NCI-H187 treated with DMSO at 0.1 percent for 48 hours (cell line): ENCODE measurements around the gene TRMT13.

Experiments used
- DNase-seq: peaks from one replicate; lab custom pipeline; 2025; lab: John Stamatoyannopoulos, UW

The TRMT13 gene, protein sequence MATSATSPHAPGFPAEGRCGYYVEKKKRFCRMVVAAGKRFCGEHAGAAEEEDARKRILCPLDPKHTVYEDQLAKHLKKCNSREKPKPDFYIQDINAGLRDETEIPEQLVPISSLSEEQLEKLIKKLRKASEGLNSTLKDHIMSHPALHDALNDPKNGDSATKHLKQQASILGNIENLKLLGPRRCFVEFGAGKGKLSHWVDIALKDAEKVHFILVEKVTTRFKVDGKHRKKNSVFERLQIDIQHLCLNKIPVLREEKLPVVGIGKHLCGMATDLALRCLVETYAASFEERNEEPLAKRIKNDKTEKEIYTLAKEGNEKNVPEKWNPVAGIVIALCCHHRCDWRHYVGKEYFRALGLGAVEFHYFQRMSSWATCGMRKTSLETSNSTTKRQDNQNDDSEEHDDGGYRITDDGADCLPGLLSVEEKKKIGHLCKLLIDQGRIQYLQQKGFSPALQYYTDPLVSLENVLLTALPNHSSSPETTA

DNA sequence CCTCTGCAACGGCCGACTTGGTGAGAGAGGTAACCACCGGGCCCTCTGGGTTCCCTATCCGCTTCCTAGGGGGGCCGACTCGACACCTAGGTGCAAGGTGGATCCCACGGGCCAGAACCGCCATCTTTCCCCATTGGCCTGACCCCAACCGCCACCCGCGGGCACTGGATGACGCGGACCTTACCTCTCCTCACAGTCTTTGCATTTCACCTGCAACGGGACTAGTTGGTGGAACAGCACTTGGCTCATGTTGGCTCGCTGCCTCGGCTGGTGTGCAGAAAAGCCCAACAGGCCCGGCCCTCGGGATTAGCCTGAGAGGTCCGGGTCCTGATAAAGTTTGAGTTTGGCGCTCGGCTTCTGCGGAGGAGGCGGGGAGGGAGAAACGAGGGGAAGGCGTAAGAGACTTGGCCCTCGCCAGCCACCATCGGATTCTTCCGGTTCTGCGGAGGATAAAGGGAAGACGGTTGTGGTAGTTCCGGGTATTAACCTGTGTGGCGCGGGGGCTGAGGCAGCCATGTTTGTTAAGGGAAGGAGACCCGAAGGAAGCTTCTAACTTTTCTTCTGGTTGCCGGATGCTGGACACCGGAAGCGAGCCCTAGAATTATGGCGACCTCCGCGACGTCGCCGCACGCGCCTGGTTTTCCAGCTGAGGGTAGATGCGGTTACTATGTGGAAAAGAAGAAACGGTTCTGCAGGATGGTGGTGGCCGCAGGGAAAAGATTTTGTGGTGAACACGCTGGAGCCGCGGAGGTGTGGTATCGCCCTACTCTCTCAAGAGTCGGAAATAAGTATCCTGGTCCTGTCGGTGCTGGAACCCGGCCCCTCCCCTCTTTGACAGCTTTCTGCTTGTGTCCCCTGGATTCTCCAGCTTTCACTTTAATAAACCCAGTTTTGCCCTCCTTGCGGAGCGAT lies at the start of gene TRMT13, which contains the start of gene SASS6:
Gene TRMT13 (plus strand): TSS at position 598 of the 912 bp plus-strand sequence. CDS start 6 bp downstream, at position 604.
Gene SASS6 (minus strand): TSS at position 365 of the 912 bp plus-strand sequence. CDS start 116 bp downstream, at position 249.
- DNase-seq, result peak; percentile 87

DNA sequence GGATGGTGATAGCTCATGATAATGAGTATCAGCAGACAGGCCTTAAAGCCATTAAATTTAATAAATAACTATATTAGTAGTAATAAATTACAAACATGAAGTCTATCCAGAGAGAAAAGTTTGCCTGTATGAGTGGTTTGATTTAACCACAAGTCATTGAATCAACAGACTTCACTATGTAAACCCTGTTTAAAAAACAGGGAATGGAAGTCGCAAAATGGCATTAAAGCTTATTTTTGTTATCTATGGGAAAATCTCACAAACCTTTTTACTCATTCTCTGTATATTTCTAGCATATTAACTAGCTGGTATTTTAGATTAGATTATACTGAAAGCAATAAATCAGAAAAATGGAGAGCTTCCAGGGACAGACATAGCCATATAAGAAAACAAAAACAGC lies 45.6 kb upstream of the TRMT13 start:
- no peak for DNase-seq

DNA sequence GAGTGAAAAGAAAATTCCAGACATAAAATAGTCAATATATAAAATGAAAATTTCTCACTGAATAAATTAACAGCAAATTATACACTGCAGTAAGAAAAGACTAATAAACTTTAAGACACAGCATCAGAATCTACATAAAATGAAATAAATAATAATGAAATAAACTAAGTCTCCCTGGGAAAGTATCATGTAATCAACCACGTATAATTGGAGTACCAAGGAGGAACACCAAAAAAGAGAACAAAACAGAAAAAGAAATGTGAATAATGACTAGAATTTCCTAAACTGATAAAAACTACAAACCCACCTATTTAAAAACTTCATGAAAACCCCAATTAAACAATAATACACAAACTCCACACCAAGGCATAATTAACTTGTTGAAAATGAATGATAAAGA lies 43.9 kb upstream of the TRMT13 start:
- no peak for DNase-seq

DNA sequence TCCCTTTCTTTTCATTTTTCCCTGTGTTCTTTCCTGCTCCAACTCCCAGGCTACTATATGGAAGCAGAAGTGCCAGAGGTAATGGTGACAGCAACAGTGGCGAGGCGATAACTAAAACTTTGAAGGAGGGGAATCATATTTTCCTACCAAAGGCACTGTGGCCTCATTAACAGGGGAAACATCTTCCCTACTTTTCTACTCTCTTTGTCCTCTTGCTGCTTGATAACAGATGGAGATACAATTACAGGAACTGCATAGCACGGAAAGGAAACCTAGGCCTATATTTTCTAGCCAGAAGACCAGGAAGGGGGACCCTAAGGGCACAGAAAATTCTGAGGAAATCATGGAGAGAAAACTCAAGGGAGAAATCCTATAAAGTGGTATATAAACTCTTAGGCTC lies 42.5 kb upstream of the TRMT13 start:
- no peak for DNase-seq

DNA sequence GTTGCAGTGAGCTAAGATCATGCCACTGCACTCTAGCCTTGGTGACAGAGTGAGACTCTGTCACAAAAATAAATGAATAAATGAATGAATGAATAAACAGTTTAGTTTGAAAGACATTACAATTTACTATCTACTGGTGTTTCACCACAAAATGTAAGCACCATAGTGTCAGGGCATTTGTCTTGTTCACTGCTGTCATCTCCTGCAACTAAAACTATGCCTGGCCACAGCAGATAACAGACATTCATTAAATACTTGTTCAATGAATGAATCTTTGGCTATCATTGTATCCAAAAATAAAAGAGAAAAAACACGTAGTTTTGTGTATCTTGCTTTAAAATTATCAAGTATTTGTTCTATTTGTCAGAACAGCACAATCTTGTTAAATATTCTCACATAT lies 32.8 kb upstream of the TRMT13 start:
- DNase-seq, result no peak

DNA sequence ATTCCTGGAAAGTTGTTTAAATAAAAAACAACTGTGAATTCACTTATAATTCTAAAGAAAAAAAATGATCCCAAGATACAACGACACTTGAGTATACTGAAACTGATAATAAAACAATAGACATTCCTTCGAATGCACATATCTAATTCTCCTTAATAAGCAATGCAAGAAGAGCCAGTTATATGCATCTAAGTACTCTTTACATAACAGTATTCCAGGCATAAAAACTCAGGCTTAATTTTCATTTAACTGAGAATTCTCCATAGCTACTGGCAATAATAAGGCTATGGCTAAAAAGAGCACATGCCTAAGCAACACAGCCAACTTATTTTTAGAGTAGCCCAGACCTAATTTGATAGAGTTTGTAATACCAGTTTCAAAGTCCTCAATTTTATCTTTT lies 31.4 kb upstream of the TRMT13 start:
- no peak for DNase-seq

DNA sequence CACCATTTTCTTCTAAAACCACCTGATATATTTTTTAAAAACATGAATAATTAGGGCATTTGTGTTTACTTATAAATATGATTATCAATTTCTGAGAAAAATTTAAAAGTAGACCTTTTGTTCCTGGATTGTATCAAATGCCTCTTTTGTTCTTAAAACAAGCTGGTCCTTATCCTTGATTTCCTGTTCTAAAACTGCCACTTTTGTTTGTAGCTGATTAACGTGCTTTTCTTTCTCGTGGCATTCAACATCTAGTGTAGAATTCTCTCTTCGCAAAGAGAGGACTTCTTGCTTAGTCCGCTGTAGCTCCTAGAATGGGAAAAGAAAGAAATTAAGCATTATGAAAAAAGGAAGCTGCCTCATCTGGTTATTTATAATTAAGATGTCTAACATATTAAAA lies 25.3 kb upstream of the TRMT13 start:
- no peak for DNase-seq

DNA sequence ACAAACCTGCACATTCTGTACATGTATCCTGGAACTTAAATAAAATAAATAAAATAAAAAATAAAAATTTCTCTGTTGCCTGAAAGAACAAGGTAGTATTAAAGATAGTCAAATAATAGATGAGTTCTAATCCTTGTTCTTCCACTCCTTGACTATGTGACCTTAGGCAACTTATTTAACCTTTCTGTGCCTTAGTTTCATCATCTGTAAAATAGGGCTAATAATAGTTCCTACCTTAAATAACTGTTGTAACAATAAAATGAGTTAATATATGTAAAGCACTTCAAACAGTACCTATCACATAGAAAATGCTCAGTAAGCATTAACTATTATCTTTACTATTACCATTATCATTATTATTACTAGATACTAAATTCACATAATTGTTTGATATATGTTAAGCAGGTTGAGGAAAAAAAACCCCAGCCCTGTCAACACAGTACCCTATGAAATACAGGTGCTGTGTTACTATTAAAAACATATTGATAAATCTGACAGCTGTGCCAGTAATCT lies 23.4 kb upstream of the TRMT13 start:
- no peak for DNase-seq

DNA sequence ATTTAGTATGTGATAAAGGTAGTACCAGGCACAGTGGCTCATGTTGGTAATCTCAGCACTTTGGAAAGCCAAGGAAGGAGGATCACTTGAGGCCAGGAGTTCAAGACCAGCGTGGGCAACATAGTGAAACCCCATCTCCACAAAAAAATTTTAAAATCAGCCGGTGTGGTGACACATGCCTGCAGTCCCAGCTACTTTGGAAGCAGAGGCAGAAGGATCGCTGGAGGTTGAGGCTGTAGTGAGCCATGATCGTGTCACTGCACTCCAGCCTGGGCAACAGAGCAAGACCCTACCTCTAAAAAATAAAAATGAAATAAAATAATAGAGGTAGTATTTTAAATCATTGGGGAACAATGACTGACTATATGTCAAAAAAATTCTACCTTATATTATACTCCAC lies 17.4 kb upstream of the TRMT13 start:
- DNase-seq, result no peak

DNA sequence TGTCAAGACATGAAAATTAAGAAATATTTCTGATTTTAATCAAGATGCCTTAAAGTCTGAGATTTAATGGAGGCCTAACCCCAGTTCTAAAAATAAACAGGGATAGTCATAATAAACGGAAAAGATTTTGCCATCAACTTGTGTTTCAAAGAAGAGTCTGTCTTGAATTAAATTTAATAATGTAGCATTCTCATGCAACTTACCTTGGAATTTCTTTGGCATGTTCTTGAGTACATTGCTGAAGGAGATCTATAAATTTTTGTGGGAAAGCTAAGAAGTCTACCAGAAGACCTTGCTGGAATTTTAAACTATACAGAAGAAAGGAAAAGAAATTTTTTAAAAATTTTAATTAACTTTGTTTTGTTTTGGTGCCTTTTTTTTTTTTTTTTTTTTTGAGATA lies 10.8 kb upstream of the TRMT13 start:
- DNase-seq, result no peak

DNA sequence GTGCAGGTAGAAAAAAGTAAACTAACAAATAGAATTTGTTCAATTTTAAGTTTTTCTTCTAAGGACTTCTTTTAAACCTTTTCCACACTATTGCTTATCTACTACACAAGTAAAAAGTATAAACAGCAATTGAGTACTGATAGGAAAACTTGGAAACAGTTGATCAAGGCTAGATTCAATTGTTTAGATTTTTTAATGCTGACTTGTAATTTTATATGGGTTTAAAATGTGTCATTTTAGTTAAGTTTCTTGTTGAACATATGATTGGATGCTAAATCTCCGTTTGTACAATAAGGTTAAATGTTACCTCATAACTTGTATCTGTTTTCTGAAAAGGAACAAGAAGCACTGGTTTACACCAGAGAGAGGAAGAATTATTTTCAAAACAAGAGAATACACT lies 5.7 kb upstream of the TRMT13 start:
- no peak for DNase-seq

DNA sequence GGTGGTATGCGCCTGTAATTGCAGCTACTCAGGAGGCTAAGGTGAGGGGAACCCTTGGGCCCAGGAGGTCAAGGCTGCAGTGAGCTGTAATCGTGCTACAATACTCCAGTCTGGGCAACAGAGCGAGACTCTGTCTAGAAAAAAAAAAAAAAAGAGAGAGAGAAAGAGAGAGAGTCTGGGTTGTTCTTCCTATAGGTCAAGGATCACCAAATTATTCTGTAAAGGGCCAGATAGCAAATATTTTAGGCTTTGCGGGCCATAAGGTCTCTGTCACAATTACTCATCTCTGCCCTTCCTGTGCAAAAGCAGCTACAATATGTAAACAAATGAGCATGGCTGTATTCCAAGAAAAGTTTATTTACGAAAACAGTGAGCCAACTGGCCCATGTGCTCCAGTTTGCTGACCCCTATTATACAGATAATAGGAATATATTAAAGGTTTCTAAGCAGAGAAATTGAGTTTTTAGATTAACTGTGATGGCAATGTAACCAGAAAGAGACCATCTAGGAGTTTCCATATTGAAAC lies 2.3 kb upstream of the TRMT13 start:
- no peak for DNase-seq

DNA sequence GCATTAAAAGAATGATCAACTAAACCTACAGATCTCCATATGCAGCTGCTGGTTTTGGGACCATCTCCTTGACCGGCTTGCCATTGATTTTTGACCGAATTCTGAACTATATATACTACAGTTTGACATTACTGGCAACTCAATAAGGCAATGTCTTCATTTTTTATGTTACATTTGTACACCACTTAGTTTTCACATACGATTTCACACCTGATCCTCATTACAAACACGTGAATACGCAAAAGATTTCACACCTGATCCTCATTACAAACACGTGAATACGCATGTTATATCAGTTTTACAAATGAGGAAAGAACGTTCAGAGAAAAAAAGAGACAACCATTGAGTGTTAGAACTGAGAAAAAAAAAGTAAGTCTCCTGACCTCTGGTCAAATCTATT lies 1.3 kb upstream of the TRMT13 start:
- no peak for DNase-seq

DNA sequence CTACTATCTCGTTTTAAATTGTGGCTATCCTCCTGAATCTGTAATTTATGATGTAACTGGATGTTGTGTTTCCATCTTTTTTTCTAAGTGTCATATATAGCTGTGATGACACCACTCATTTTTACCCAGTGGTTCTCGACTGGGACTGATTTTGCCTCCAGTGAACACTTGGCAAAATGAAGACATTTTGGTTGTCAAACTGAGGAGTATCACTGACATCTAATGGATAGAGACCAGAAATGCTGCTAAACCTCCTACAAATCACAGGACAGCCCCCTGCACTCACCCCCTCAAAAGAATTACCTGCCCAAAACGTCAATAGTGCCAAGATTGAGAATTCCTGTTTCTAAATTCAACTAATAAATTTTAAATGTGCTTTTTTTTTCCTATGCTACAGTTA lies 1.9 kb downstream of the TRMT13 start:
- no peak for DNase-seq

DNA sequence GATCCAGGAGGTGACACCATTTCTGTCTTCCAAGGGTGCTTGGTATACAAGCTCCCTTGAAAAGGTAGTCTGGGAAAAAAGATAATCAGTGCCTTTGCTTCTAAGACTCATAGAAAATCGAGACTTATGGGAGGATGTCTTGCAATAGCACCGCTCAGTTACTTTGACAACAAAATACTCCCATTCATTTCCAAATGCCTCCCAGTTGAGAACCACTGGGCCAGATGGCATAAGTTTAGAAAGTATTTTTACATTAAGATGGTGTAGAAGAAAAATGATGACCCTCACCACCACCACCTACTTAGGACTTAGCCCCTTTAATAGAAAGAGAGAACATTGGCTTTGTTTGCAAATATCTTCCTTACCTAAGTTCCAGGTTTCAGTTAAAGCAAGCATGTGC lies 4.6 kb downstream of the TRMT13 start:
- DNase-seq, result no peak

DNA sequence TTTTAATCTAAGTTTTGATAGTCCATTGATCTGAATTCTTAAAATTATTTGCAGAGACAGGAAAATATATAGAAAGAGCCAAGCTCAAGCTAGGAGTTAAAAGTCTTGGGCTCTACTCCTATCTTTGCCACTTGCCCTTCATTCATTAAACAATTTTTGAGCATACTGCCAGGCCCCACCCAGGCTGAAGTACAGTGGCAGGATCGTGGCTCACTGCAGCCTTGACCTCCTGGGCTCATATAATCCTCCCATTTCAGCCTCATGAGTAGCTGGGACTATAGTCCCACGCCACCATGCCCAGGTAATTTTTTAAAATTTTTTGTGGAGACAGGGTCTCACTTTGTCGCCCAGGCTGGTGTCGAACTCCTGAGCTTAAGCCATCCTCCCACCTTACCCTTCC lies 8.2 kb downstream of the TRMT13 start:
- DNase-seq, result no peak

DNA sequence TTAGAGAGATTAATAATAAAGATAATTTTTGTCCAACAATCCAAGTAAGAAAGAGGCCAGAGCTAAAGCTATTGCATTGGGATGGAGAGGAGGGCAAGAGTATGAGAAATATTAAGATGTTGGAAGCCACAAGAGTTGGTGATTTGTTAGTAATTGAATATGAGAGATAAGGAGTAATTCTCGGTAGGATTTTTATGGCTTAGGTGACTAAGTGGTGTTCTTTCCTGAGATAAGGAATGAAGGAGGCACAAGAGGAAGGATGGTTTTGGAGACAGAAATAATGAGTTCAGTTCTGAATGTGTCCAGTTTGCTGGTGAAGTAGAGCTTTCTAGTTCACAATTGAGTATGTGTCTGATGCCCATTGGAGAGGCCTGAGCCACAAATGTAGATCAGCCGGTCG lies 9.4 kb downstream of the TRMT13 start:
- DNase-seq, result no peak

DNA sequence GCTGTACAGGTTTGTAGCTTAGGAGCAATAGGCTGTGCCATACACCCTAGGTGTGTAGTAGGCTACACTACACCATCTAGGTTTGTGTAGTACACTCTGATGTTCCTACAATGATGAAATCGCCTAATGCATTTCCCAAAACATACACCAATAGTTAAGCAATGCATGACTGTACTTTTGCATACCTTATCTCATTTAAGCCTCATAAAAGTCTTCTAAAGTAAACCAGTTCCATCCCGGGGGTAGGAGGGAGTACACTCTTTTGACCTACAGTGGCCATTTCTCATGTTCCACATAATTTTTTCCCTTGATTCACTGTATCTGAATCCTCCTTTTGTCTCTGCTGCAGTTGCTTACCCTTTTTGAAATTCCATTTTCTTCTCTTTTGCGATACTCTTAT lies 12.2 kb downstream of the TRMT13 start:
- no peak for DNase-seq

DNA sequence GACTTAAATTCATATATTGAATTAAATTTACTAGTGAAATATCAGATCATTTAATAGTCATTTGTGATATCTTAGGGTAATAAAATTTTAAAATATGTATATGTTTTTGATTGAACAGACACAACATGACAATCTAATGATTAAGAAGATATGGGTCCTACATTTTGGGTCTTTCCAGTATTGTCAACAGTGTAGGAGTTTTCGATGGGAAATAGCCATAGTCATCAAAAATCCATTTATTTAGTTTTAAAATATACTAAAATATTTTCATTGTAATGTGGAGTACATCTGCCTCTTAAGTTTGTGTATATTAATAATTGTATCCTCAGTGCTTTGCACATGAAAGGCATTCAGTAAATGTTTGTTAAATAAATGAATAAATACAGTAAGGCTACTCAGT lies 14.0 kb downstream of the TRMT13 start:
- DNase-seq, result no peak

DNA sequence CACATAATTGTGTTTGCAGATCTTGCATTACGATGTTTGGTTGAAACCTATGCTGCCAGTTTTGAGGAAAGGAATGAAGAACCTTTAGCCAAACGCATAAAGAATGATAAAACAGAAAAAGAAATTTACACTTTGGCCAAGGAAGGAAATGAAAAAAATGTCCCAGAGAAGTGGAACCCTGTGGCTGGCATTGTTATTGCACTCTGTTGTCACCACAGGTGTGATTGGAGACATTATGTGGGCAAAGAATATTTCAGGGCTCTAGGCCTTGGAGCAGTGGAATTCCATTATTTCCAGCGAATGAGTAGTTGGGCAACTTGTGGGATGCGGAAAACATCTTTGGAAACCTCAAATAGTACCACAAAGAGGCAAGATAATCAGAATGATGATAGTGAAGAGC lies 14.9 kb downstream of the TRMT13 start:
- DNase-seq, result no peak

DNA sequence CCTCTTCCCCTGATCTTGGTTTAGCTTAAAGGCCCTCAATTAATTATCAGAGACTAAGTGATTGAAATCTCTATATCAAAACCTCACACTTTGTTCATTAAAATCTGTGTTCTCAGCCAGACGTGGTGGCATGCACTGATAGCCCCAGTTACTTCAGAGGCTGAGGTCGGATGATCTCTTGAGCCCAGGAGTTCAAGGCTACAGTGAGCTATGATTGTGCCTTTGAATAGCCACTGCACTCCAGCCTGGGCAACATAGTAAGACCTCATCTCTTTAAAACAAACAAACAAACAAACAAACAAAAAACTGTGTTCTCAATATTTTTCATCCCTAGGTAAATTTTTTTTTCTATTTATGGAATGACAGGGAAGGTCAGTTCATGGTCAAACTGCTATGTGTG lies 18.7 kb downstream of the TRMT13 start:
- DNase-seq, result no peak

DNA sequence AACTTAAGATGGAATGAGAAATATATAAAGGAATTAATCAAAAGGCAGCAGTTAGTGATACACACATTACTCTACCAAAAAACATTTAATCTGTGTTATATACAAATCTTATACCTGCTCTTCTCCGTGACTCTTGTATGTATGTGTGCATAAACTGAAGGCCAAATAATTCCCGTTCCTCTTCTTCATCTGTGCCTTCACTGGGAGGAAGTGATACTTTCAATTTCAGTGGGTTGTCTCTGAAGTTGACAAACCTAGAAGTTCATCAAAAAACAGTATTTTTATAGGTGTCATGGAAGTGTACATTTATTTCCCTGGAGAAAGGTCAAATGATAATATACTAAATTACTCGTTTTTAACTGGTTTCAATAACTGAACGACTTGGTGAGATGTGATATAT lies 19.3 kb downstream of the TRMT13 start:
- DNase-seq, result no peak

DNA sequence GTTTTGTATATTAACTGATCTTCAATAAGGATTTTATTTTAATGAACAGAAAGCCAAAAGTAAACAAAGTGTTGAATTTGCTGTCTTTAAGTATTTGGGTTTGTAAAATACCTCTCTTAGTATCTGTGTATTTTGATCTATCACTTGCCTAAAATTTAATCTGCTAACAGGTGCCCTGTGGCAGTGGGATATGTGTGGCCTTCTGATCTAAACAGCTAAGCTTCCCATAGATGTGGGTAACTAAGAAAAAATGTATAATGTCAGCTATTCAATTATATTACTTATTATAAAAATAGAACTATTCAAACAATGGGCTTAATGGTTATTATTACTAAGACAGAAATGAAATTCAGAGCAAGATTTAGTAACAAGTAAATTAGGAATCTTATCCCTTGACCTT lies 29.9 kb downstream of the TRMT13 start:
- no peak for DNase-seq
